ENCODE data around the gene MUS81. TPM values are rescaled to one million over a fixed set of nuclear protein-coding genes. Genes with fewer than 3 reads are reported as not detected.

The MUS81 gene
- total RNA-seq, 8 experiments from 2014 or later = 27.4 to 47.3 (median 42.1) TPM

GRCh38 chr11:65865550-65866172, 5.4 kb downstream of the MUS81 start:
- Histone ChIP-seq H3K27ac (no peak overlapping the region), H3K4me1 (replicated peaks in 1 of 2) (peaks cover 6 to 9% of the 10 kb centered on the region in 2 donors), H3K4me3 (no peak overlapping the region)
- 80 to 100% (median 86%) methylated on average over 2 to 3 of the region's 9 CpGs; no CpG with 5 or more reads in 7 of the 10 experiments for WGBS, 10 experiments
- in situ Hi-C loops (cut with MboI; ENCODE audit: low pct_unique_long_range_greater_than_20kb in 2 of 9, low sequenced_read_pairs in 9 of 9, unreplicated experiment in 9 of 9) = no loop called here
- ATAC-seq (replicated peaks in 6 of 8) = no peak

- WGBS, 10 experiments = 33 to 100% (median 90%) methylated on average over 1 to 13 of the region's 21 CpGs; no CpG with 5 or more reads in 5 of the 10 experiments
- no peak for ATAC-seq (replicated peaks in 6 of 8)
- in situ Hi-C loops (cut with MboI; ENCODE audit: low pct_unique_long_range_greater_than_20kb in 2 of 9, low sequenced_read_pairs in 9 of 9, unreplicated experiment in 9 of 9) = no loop called here
- Histone ChIP-seq H3K4me3 (no peak overlapping the region), H3K4me1 (replicated peaks in 1 of 2) (peaks cover 8 to 14% of the 10 kb centered on the region in 2 donors), H3K27ac (no peak overlapping the region)
Observed at GRCh38 chr11:65866509-65867283, 6.5 kb downstream of the MUS81 start.

DNA sequence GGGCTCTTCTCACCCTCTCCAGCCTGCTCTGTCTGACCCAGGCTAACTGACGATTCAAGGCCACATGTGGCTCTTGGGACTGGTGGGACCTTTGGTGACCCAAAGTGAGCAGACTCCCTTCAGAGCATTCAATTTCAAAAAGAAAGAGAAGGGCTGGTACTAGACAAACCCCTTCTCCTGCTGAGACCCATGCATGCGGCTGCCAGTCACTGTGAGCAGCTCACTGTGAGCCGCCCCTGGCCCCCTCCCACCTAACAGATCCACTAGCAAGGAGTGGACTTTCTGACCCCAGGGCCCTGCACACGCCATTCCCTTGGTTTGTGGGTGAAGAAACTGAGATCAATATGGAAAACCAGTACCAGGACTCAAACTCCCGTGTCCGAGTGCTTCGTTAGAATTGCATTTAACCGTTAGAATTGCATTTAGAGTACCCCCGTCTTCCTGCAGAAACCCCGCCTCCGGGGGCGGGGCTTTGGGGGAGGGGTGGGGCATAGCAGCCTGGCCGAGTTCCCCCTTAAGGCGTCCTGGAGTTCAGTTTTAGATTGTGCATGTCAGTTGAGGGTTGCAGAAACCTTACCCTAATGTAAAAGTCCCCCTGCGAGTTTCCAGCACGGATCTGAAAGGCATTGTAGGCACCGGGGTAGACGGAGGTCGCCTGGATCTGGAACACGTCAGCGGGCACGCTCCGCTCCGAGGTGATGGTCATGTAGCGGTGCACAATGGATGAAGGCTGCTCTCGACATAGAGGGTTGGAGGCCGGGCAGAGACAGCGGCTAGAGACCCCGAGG, 7.2 kb downstream of the MUS81 start:
- ATAC-seq (replicated peaks in 6 of 8) = peak in 5 of 8 experiments; percentile 1 to 28 (median 10)
- in situ Hi-C loops (cut with MboI; ENCODE audit: low pct_unique_long_range_greater_than_20kb in 2 of 9, low sequenced_read_pairs in 9 of 9, unreplicated experiment in 9 of 9) = no loop called here
- Histone ChIP-seq H3K4me3 (peak overlapping the region in 1 of 5 donors; percentile 21), H3K27ac (no peak overlapping the region), H3K4me1 (replicated peaks in 1 of 2) (peaks cover 8 to 22% of the 10 kb centered on the region in 2 donors)
- WGBS, 10 experiments = 22 to 53% (median 33%) methylated on average over 2 to 7 of the region's 29 CpGs; no CpG with 5 or more reads in 6 of the 10 experiments

DNA sequence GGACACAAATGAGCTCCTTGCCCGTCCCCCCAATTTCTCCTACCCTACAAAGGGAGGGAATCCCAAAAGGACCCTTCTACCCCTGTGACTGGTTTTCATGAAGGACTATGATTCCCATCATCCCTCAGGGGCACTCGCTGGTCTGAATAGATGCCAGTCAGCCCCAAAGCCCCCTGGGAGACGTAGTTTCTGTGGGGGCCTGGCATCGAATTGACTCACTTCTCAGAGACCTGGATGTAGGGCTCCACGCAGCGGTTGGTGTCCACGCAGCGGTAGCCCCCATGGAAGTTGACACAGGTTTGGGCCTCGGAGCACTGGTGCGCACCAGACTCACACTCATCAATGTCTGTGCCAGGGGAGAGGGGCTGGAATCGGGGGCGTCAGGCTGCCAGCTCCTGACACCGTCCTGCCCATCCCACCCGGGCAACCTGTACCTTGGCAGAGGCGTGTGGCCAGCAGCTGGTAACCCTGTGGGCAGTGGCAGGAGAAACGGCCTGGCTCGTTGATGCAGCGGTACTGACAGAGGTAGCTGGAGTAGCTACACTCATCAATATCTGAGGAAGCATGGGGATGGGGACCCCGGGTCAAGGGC, 7.9 kb downstream of the MUS81 start:
- ATAC-seq (replicated peaks in 6 of 8) = peak in 5 of 8 experiments; percentile 18 to 43 (median 35)
- in situ Hi-C loops (cut with MboI; ENCODE audit: low pct_unique_long_range_greater_than_20kb in 2 of 9, low sequenced_read_pairs in 9 of 9, unreplicated experiment in 9 of 9) = no loop called here
- Histone ChIP-seq H3K4me1 (replicated peaks in 1 of 2) (peaks cover 8 to 28% of the 10 kb centered on the region in 2 donors), H3K27ac (no peak overlapping the region), H3K4me3 (peak overlapping the region in 1 of 5 donors; percentile 21)
- WGBS, 10 experiments = 48 to 100% (median 57%) methylated on average over 2 to 5 of the region's 19 CpGs; no CpG with 5 or more reads in 6 of the 10 experiments

- peaks cover 8 to 32% of the 10 kb centered on the region in 2 donors for H3K4me1 ChIP-seq (replicated peaks in 1 of 2)
- 60 to 100% (median 100%) methylated on average over 1 to 2 of the region's 3 CpGs; no CpG with 5 or more reads in 3 of the 10 experiments for WGBS, 10 experiments
- no peak overlapping the region for H3K27ac ChIP-seq
- H3K4me3 ChIP-seq = no peak overlapping the region
- no peak for ATAC-seq (replicated peaks in 6 of 8)
- in situ Hi-C loops (cut with MboI; ENCODE audit: low pct_unique_long_range_greater_than_20kb in 2 of 9, low sequenced_read_pairs in 9 of 9, unreplicated experiment in 9 of 9) = no loop called here
Observed at GRCh38 chr11:65868907-65869306, 8.7 kb downstream of the MUS81 start.

GRCh38 chr11:65869643-65870306, 9.5 kb downstream of the MUS81 start:
- in situ Hi-C loops (cut with MboI; ENCODE audit: low pct_unique_long_range_greater_than_20kb in 2 of 9, low sequenced_read_pairs in 9 of 9, unreplicated experiment in 9 of 9) = no loop called here
- peaks cover 8 to 32% of the 10 kb centered on the region in 2 donors for H3K4me1 ChIP-seq (replicated peaks in 1 of 2)
- H3K4me3 ChIP-seq = no peak overlapping the region
- no peak overlapping the region for H3K27ac ChIP-seq
- no peak for ATAC-seq (replicated peaks in 6 of 8)
- 53 to 100% (median 76%) methylated on average over 1 to 9 of the region's 24 CpGs; no CpG with 5 or more reads in 5 of the 10 experiments for WGBS, 10 experiments

DNA sequence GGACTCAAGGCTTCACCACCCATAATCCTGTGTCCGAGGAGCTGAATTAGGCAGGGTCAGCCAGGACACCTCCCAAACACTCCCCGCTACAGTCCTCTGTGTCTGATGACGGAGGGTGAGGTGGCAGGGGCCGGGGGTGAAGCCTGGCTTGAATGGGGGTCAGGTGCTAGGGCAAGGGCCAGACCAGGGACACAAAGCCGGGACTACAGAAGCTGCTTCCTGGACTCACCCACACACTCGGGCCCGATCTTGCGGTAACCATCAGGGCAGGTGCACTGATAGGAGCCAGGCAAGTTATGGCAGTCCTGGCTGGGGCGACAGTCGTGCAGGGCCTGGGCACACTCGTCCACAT, 10.1 kb downstream of the MUS81 start:
- WGBS, 10 experiments = 82 to 100% (median 100%) methylated on average over 1 to 2 of the region's 11 CpGs; no CpG with 5 or more reads in 7 of the 10 experiments
- in situ Hi-C loops (cut with MboI; ENCODE audit: low pct_unique_long_range_greater_than_20kb in 2 of 9, low sequenced_read_pairs in 9 of 9, unreplicated experiment in 9 of 9) = no loop called here
- Histone ChIP-seq H3K27ac (no peak overlapping the region), H3K4me1 (replicated peaks in 1 of 2) (peaks cover 8 to 32% of the 10 kb centered on the region in 2 donors), H3K4me3 (no peak overlapping the region)
- no peak for ATAC-seq (replicated peaks in 6 of 8)

DNA sequence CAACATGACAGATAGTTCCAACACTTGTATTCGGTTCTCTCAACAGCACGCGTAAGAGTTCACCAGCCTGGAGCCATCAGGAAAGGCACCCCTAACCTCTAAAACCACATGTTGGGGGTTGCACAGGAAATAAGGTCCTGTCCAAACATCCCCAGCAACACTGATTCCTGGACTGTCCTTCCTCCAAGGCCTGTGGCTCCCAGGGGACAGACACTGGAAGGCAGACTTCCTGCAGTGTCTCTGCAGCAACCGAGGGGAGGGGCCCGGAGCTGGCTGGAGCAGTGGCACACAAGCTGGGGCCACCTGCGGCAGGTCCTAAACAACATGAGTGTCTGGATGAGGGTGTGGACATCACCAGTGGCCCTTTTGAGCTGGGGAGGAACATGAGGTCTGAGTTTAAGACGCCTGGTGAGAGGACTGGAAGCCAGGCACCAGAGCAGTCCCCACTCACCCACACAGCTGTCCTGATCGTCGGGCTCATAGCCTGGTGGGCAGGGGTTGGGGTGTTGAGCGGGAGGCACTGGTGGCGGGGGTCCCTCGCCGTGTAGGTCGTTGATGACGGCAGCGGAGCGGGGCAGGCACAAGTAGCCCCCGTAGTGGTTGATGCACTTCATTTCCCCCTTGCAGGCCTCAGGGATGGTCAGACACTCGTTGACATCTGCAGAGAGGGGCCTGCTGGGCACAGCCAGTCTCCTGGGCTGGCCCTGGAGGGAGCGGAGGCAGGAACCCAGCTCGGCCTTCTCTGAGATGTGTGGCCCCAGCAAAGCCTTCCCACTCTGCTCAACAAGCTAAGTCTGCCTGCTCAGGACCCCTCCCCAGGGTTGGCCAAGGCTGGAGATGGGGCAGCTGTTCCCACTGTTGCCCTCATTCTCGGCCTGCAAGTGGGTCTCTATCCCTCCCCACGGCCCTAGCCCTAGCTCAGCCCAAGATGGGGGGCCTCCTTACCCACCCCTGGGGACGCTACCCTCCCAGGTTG, 10.8 kb downstream of the MUS81 start:
- Histone ChIP-seq H3K4me3 (no peak overlapping the region), H3K4me1 (replicated peaks in 1 of 2) (peaks cover 8 to 32% of the 10 kb centered on the region in 2 donors), H3K27ac (no peak overlapping the region)
- no peak for ATAC-seq (replicated peaks in 6 of 8)
- in situ Hi-C loops (cut with MboI; ENCODE audit: low pct_unique_long_range_greater_than_20kb in 2 of 9, low sequenced_read_pairs in 9 of 9, unreplicated experiment in 9 of 9) = no loop called here
- 93 to 100% (median 100%) methylated on average over 1 to 3 of the region's 24 CpGs; no CpG with 5 or more reads in 7 of the 10 experiments for whole genome bisulfite sequencing, 10 experiments

DNA sequence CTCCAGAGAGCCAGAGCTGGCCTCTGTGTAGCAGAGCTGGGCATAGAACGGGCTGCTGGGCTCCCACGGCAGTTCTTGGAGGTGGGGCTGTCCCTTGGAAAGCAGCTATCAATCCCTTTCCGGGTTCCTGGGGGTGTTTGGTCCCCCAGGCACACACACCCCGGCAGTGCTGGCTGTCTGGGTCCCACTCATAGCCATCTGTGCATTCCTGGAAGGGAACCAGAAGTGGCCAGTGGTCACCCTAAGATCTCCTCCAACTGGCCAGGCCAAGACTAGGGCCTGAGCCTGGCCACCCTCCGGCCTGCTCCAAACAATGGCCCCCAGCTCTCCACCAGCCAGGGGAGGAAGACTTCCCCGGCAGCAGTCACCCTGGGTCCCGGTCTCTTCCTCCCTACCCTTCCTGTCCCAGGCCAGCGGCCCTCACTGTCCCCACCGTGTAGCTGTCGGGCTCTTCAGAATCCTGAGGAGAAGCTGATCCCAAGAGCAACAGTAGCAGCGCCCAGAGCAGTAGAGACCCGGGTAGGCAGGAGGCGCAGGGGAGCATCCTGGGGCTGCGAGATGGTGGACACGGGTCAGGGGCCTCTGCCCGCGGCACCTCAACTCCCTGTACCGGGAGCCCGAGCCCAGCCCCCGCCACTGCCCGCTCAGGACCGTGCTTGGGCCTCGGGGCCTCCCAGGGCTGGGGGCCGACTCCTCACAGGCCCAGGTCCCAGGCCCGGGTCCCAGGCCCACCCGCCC, 11.7 kb downstream of the MUS81 start:
- Histone ChIP-seq H3K4me1 (replicated peaks in 1 of 2) (peaks cover 8 to 31% of the 10 kb centered on the region in 2 donors), H3K27ac (no peak overlapping the region), H3K4me3 (peak overlapping the region in 4 of 5 donors; percentile 27 to 42 (median 38))
- 23 to 68% (median 58%) methylated on average over 1 to 5 of the region's 26 CpGs; no CpG with 5 or more reads in 6 of the 10 experiments for WGBS, 10 experiments
- in situ Hi-C loops (cut with MboI; ENCODE audit: low pct_unique_long_range_greater_than_20kb in 2 of 9, low sequenced_read_pairs in 9 of 9, unreplicated experiment in 9 of 9) = no loop called here
- ATAC-seq (replicated peaks in 6 of 8) = peak; percentile 3 to 34 (median 6)

DNA sequence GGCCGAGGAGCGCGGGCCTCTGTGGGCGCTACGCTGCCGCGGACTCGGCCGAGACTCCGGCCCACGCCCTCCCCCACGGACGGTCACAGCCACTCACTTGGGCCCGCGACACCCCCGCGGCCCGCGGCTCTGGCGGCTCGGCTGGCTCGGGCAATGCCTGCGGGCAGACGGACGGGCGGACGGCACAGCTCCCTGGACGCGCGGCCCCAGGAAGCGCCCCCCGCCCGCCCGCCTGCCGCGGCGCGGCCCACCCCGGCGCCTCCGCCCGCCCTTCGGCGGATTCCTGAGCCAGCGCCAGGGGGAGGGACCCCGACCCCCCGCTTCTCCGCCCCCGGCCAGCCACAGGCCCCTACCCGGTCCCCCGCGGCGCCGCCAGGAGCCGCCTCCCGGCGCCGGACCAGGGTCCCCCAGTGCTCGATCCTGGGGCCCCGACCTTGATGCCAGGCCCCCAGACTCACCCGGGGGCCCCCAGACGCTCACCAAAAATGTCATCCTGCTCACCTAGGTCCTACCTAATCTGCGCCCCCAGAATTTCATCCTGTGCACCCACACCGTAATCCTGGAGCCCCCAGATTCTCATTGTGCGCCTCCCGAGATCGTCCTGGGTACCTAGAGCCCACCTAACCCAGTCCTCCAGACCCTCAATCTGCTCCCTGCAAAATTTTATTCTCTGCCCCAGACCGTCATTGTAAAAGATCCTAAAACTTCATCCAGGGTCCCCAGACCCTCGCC, 12.5 kb downstream of the MUS81 start, which contains the start of gene EFEMP2:
Gene EFEMP2 (minus strand): TSS at position 215 of the 732 bp plus-strand sequence. CDS start 446 bp downstream, outside the sequence.
- in situ Hi-C loops (cut with MboI; ENCODE audit: low pct_unique_long_range_greater_than_20kb in 2 of 9, low sequenced_read_pairs in 9 of 9, unreplicated experiment in 9 of 9) = no loop called here
- peak within 1 kb of the TSS; percentile 19 to 42 (median 37) for H3K4me3 ChIP-seq
- peak; percentile 4 to 20 (median 13) for ATAC-seq (replicated peaks in 6 of 8)
- 6% methylated on average over 6 of the region's 69 CpGs; no CpG with 5 or more reads in 9 of the 10 experiments for WGBS, 10 experiments
- peak within 1 kb of the TSS in 1 of 2 donors; percentile 32 for H3K27ac ChIP-seq
- H3K4me1 ChIP-seq (replicated peaks in 1 of 2) = peaks cover 8 to 30% of the 10 kb centered on the region in 2 donors

All from motor neuron (in vitro differentiated cells).